ENCODE measurements around the gene APBB2. TPM values are rescaled to one million over a fixed set of nuclear protein-coding genes. Genes with fewer than 3 reads are reported as not detected.

APBB2 gene
- total RNA-seq, 2 donors from 2014 or later, result 134 to 137 TPM

- no peak for TF ChIP-seq CTCF (IDR thresholded peaks at IDR 0.05)
- DNase-seq (ENCODE audit: low spot score), result no peak
- Histone ChIP-seq H3K9me3 (peaks cover 13% of the 10 kb centered on the region), H3K4me1 (ENCODE audit: control insufficient read depth in 1 of 2, low read depth in 2 of 2) (peaks cover 12 to 25% of the 10 kb centered on the region in 2 donors), H3K27me3 (replicated peaks; ENCODE audit: insufficient read depth) (no peaks in the 10 kb centered on the region), H3K36me3 (no peaks in the 10 kb centered on the region), H3K27ac (peak overlapping the region; percentile 55 to 82), H3K4me3 (peak overlapping the region; percentile 53)
- peak; percentile 35 for ATAC-seq (ENCODE audit: insufficient number of reproducible peaks, low FRiP score, low read depth)
These were observed 185.8 kb downstream of the APBB2 start for GRCh38 chr4:41028392-41029076.

- H3K27ac ChIP-seq, result no peak overlapping the region
- peaks cover 13% of the 10 kb centered on the region for H3K9me3 ChIP-seq
- H3K4me1 ChIP-seq (ENCODE audit: control insufficient read depth in 1 of 2, low read depth in 2 of 2), result peaks cover 12 to 25% of the 10 kb centered on the region in 2 donors
- no peaks in the 10 kb centered on the region for H3K27me3 ChIP-seq (replicated peaks; ENCODE audit: insufficient read depth)
- TF ChIP-seq CTCF (IDR thresholded peaks at IDR 0.05), result no peak
- H3K4me3 ChIP-seq, result no peak overlapping the region
- no peaks in the 10 kb centered on the region for H3K36me3 ChIP-seq
- DNase-seq (ENCODE audit: low spot score) (no peak), ATAC-seq (ENCODE audit: insufficient number of reproducible peaks, low FRiP score, low read depth) (no peak)
These were observed 187.4 kb downstream of the APBB2 start for GRCh38 chr4:41026971-41027370.

- no peaks in the 10 kb centered on the region for H3K27me3 ChIP-seq (replicated peaks; ENCODE audit: insufficient read depth)
- H3K9me3 ChIP-seq, result peaks cover 13% of the 10 kb centered on the region
- no peak overlapping the region for H3K4me3 ChIP-seq
- ATAC-seq (ENCODE audit: insufficient number of reproducible peaks, low FRiP score, low read depth) (no peak), DNase-seq (ENCODE audit: low spot score) (no peak)
- H3K27ac ChIP-seq, result no peak overlapping the region
- peaks cover 12 to 25% of the 10 kb centered on the region in 2 donors for H3K4me1 ChIP-seq (ENCODE audit: control insufficient read depth in 1 of 2, low read depth in 2 of 2)
- no peaks in the 10 kb centered on the region for H3K36me3 ChIP-seq
- TF ChIP-seq CTCF (IDR thresholded peaks at IDR 0.05), result no peak
These were observed 188.5 kb downstream of the APBB2 start for GRCh38 chr4:41025824-41026223.

- H3K4me1 ChIP-seq (ENCODE audit: control insufficient read depth in 1 of 2, low read depth in 2 of 2), result peaks cover 12 to 18% of the 10 kb centered on the region in 2 donors
- ATAC-seq (ENCODE audit: insufficient number of reproducible peaks, low FRiP score, low read depth), result no peak
- H3K4me3 ChIP-seq, result no peak overlapping the region
- H3K27ac ChIP-seq, result no peak overlapping the region
- no peak for TF ChIP-seq CTCF (IDR thresholded peaks at IDR 0.05)
- H3K36me3 ChIP-seq, result no peaks in the 10 kb centered on the region
- no peaks in the 10 kb centered on the region for H3K27me3 ChIP-seq (replicated peaks; ENCODE audit: insufficient read depth)
- no peak for DNase-seq (ENCODE audit: low spot score)
- peaks cover 13% of the 10 kb centered on the region for H3K9me3 ChIP-seq
These were observed 189.5 kb downstream of the APBB2 start for GRCh38 chr4:41024556-41025491.

- Histone ChIP-seq H3K36me3 (no peaks in the 10 kb centered on the region), H3K4me3 (no peak overlapping the region), H3K27me3 (replicated peaks; ENCODE audit: insufficient read depth) (no peaks in the 10 kb centered on the region), H3K9me3 (peaks cover 13% of the 10 kb centered on the region), H3K4me1 (ENCODE audit: control insufficient read depth in 1 of 2, low read depth in 2 of 2) (no peaks in the 10 kb centered on the region), H3K27ac (no peak overlapping the region)
- no peak for TF ChIP-seq CTCF (IDR thresholded peaks at IDR 0.05)
- no peak for DNase-seq (ENCODE audit: low spot score)
- ATAC-seq (ENCODE audit: insufficient number of reproducible peaks, low FRiP score, low read depth), result no peak
These were observed 192.2 kb downstream of the APBB2 start for GRCh38 chr4:41022116-41022515.
